Kidney (tissue), 14 donors: ENCODE measurements around the gene CLDN9. TPM values are rescaled to one million over a fixed set of nuclear protein-coding genes. Genes with fewer than 3 reads are reported as not detected.

Source experiments
- DNase-seq, 5 donors: peaks; one replicate each; pipeline ENCODE4 v3.0.0-alpha.2; 2013 to 2020
- FAIRE-seq: peaks from 2 replicates; lab custom pipeline; 2012; peaks lifted over from hg19 to GRCh38; lab: Jason Lieb, UNC
- H3K27ac ChIP-seq, 2 donors: one replicate each; pipeline ENCODE4 v1.7.0; 2013; ENCODE audit warnings: low read depth in 2 of 2, low read length in 2 of 2, inconsistent platforms in 1 of 2
- H3K27me3 ChIP-seq: one replicate; pipeline ENCODE4 v1.7.1; 2013; ENCODE audit warnings: low read length, inconsistent platforms; ENCODE audit not compliant: control insufficient read depth, insufficient read depth
- H3K36me3 ChIP-seq, 3 donors: one replicate each; pipeline versions ENCODE4 v1.7.0 to v1.7.1; 2013; ENCODE audit warnings: low read length in 3 of 3, control low read depth in 1 of 3, inconsistent platforms in 1 of 3; ENCODE audit not compliant: insufficient read depth in 3 of 3, control insufficient read depth in 2 of 3
- H3K4me1 ChIP-seq, 3 donors: one replicate each; pipeline versions ENCODE4 v1.7.0 to v1.7.1; 2013; ENCODE audit warnings: low read length in 3 of 3, inconsistent platforms in 1 of 3, low read depth in 1 of 3; ENCODE audit not compliant: control insufficient read depth in 2 of 3, insufficient read depth in 2 of 3
- H3K4me3 ChIP-seq, 3 donors: one replicate each; pipeline versions ENCODE4 v1.7.0 to v1.8.1; 2013; ENCODE audit warnings: low read length in 3 of 3, control low read depth in 1 of 3, inconsistent platforms in 1 of 3
- H3K9ac ChIP-seq, 3 donors: one replicate each; pipeline versions ENCODE4 v1.7.0 to v1.7.1; 2013; ENCODE audit warnings: low read length in 3 of 3, control low read depth in 1 of 3, inconsistent platforms in 1 of 3
- H3K9me3 ChIP-seq, 3 donors: one replicate each; pipeline versions ENCODE4 v1.7.0 to v1.7.1; 2013; ENCODE audit warnings: low read length in 3 of 3, control low read depth in 1 of 3, inconsistent platforms in 1 of 3; ENCODE audit not compliant: control insufficient read depth in 2 of 3, insufficient read depth in 1 of 3
- CTCF ChIP-seq: IDR thresholded peaks from 3 replicates; pipeline ENCODE4 v1.5.1; 2012; ENCODE audit warnings: mild to moderate bottlenecking, moderate library complexity, borderline replicate concordance; ENCODE audit not compliant: insufficient read depth; ENCODE audit errors: extremely low read depth
- intact Hi-C: fragments of 100-400 bp; cut with DNase I; formaldehyde crosslinking; loops from one replicate; pipeline ENCODE4 v1.11.1; 2022
- polyA plus RNA-seq: library from polyadenylated mRNA; stranded (reverse); fragments of 350-450 nt; fragmentation: Illumina TruSeq; extraction: RNeasy Lipid Tissue Mini Kit (QIAGEN cat#74804); gene quantifications from one replicate; pipeline ENCODE4 v1.2.3, GENCODE V29; 2014; ENCODE audit warnings: low read depth, low replicate concordance; ENCODE audit not compliant: insufficient read depth
- total RNA-seq: library from RNA; stranded (reverse); fragmentation: NEBNext Ultra II Directional; extraction: Animal tissue kit (Norgen Biotek cat#: 25700); gene quantifications from one replicate; pipeline ENCODE4 v1.2.1, GENCODE V29; 2021
- donor health status: control.
- donor health status: control.
- donor health status: control.
- donor health status: control.
- donor health status: control.
- donor health status: DM: yes; HTN: yes; CAD: no.
- donor health status: Normal renal cell carcinoma (clear cell type).

CLDN9 gene
- total and polyA plus RNA-seq, 2 donors from 2014 or later, result 0.60 TPM; not detected in 1

DNA sequence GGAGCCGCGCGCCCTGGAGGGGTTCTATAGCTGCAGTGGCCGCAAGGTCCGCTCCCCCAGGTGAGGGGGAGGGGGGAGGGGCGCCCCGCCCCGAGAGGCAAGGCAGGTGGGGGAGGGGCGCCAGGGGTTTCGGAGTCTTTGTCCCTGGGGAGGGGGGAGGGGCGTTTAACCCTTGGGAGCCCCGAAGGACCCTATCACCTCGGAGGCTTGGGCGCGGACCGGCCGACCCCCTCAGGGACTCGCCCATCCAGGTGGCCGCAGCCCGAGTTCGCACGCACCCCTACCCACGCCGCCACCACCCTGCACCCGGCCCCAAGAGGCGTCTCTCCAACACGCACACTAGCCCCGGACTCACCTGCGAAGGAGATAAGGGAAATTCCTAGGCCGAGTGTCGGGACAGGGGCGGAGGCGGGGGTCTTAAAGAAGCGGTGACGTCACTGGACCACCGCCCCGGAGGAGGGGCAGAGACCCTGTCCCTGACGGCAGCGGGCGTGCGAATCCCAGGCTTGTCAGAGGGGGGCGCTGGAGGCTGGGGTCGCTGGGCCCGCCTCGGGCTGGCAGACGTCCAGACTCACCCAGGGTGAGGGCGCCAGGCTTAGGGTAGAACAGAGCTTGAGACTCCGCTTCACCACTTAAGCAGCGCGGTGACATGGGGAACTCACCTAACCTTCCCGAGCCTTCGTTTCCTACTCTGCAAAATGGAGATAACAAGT is 5.2 kb downstream of the CLDN9 start, which contains the start of gene CLDN6:
Gene CLDN6, minus strand, starts transcription at position 390 of the 713 bp plus-strand sequence. CDS start 2,162 bp downstream, outside the sequence.
- no peak within 1 kb of the TSS for H3K9ac ChIP-seq

GRCh38 chr16:3019594-3020246 is 7.0 kb downstream of the CLDN9 start:
- Histone ChIP-seq H3K9me3 (no peaks in the 10 kb centered on the region), H3K27ac (peak overlapping the region in 1 of 2 donors; percentile 98), H3K36me3 (no peaks in the 10 kb centered on the region), H3K9ac (peak overlapping the region in 1 of 3 donors; percentile 60), H3K4me3 (peak overlapping the region; percentile 40 to 64 (median 59)), H3K4me1 (peaks cover 0 to 23% (median 19%) of the 10 kb centered on the region in 3 donors), H3K27me3 (peaks cover 4% of the 10 kb centered on the region)
- intact Hi-C loops, result no loop called here
- no peak for FAIRE-seq
- no peak for DNase-seq
- no peak for TF ChIP-seq CTCF

More for the DNA sequence above, 5.2 kb downstream of the CLDN9 start, which contains the start of gene CLDN6:
- no peak for TF ChIP-seq CTCF
- Histone ChIP-seq H3K9me3 (no peaks in the 10 kb centered on the region), H3K27me3 (peaks cover 4% of the 10 kb centered on the region), H3K27ac (no peak within 1 kb of the TSS), H3K4me1 (peaks cover 0 to 19% (median 18%) of the 10 kb centered on the region in 3 donors), H3K36me3 (no peaks in the 10 kb centered on the region), H3K4me3 (peak within 1 kb of the TSS in 1 of 3 donors; percentile 16)
- intact Hi-C loops, result no loop called here
- FAIRE-seq (no peak), DNase-seq (peak in 4 of 5 donors; percentile 81 to 90 (median 84))

DNA sequence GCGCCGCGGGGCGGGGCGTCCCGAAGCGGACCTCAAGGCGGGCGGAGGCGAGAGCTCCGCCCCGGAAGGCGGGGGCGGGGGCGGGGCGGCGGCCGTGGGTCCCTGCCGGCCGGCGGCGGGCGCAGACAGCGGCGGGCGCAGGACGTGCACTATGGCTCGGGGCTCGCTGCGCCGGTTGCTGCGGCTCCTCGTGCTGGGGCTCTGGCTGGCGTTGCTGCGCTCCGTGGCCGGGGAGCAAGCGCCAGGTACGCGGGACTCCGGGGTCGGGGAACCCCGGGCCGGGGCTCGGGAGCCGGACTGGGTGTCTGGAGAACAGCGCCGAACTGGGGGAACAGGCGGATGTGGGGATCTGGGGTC is 7.5 kb downstream of the CLDN9 start, which contains the start of gene TNFRSF12A:
Gene TNFRSF12A, plus strand, starts transcription at position 122 of the 357 bp plus-strand sequence. Its CDS starts 30 bp downstream, at position 152.
- Histone ChIP-seq H3K4me3 (peak within 1 kb of the TSS; percentile 53 to 90 (median 76)), H3K27ac (peak within 1 kb of the TSS; percentile 94 to 98), H3K9ac (peak within 1 kb of the TSS; percentile 27 to 98 (median 92)), H3K4me1 (peaks cover 0 to 23% (median 19%) of the 10 kb centered on the region in 3 donors), H3K27me3 (peaks cover 4% of the 10 kb centered on the region), H3K36me3 (no peaks in the 10 kb centered on the region), H3K9me3 (no peaks in the 10 kb centered on the region)
- DNase-seq (peak; percentile 84 to 93 (median 90)), FAIRE-seq (no peak)
- peak; percentile 9 for TF ChIP-seq CTCF
- intact Hi-C loops, result no loop called here
